PFSK-1 (cell line): ENCODE data around the gene GATC.

Experiments used
- FOXP2 ChIP-seq: optimal IDR thresholded peaks from 2 replicates; pipeline ENCODE3; 2011; ENCODE audit warnings: borderline replicate concordance, control low read depth, inconsistent platforms; ENCODE audit not compliant: insufficient read depth; ENCODE audit errors: extremely low read length, extremely low read depth
- POLR2AphosphoS5 ChIP-seq: IDR thresholded peaks from 2 replicates; pipeline ENCODE4 v1.6.1; 2012; ENCODE audit warnings: low read depth, mild to moderate bottlenecking, control low read depth, low read length, moderate library complexity
- REST ChIP-seq, 2 experiments: IDR thresholded peaks; 2 replicates each; pipeline versions ENCODE4 v1.6.1 to v1.8.0; 2011 to 2012; ENCODE audit warnings: low read depth in 2 of 2, low read length in 2 of 2, control low read depth in 1 of 2, inconsistent platforms in 1 of 2, mild to moderate bottlenecking in 1 of 2, moderate library complexity in 1 of 2; ENCODE audit not compliant: insufficient read depth in 1 of 2
- SIN3A ChIP-seq: IDR thresholded peaks from 2 replicates; pipeline ENCODE4 v1.6.1; 2012; ENCODE audit warnings: mild to moderate bottlenecking, low read length, moderate library complexity, borderline replicate concordance; ENCODE audit not compliant: insufficient read depth
- TAF1 ChIP-seq: IDR thresholded peaks from 2 replicates; pipeline ENCODE4 v1.6.1; 2012; ENCODE audit warnings: low read length, control low read depth, borderline replicate concordance; ENCODE audit not compliant: insufficient read depth

Gene GATC

DNA sequence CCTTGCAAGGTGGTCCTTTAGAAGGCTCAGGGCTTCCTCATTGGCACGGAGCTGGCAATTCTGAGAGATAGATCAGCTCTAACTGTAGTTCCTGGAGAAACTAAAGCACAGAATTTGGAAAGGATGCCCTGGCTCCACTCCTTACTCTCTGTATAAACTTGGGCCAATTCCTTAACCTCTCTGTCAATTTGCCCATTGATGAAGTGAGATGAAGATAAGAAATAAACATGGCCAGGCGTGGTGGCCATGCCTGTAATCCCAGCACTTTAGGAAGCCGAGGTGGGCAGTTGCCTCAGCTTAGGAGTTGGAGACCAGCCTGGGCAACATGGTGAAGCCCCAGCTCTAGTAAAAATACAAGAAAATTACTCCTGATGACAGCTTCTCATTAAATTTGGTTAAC, 42.4 kb upstream of the GATC start:
- TF ChIP-seq TAF1 (no peak), SIN3A (no peak)

GRCh38 chr12:120404271-120404670, 42.0 kb upstream of the GATC start:
- TF ChIP-seq POLR2AphosphoS5 (no peak), SIN3A (no peak), FOXP2 (no peak), REST (IDR thresholded peaks at IDR 0.05; ENCODE audit: insufficient read depth in 1 of 2, low read depth in 2 of 2, low read length in 2 of 2) (no peak), TAF1 (no peak)

GRCh38 chr12:120406069-120406468, 40.2 kb upstream of the GATC start:
- TF ChIP-seq SIN3A (no peak), REST (IDR thresholded peaks at IDR 0.05; ENCODE audit: insufficient read depth in 1 of 2, low read depth in 2 of 2, low read length in 2 of 2) (no peak), TAF1 (no peak), POLR2AphosphoS5 (no peak), FOXP2 (no peak)

DNA sequence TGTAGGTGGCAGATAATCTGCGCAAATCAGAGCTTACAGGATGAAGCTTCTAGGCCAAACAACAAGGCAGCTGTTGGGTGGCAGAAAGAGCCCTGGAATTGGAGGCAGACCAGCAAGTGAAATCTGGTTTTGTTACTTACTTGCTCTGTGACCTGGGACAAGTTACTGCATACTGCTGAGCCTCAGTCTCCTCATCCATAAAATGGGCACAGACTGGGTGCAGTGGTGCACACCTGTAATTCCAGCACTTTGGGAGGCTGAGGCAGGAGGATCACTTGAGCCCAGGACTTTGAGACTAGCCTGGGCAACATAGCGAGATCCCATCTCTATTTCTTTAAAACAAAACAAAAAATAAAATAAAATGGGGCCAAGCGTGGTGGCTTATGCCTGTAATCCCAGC, 39.7 kb upstream of the GATC start:
- TF ChIP-seq POLR2AphosphoS5, result no peak
- no peak for TF ChIP-seq FOXP2
- TF ChIP-seq REST (IDR thresholded peaks at IDR 0.05; ENCODE audit: insufficient read depth in 1 of 2, low read depth in 2 of 2, low read length in 2 of 2), result no peak
- no peak for TF ChIP-seq TAF1
- TF ChIP-seq SIN3A, result no peak

DNA sequence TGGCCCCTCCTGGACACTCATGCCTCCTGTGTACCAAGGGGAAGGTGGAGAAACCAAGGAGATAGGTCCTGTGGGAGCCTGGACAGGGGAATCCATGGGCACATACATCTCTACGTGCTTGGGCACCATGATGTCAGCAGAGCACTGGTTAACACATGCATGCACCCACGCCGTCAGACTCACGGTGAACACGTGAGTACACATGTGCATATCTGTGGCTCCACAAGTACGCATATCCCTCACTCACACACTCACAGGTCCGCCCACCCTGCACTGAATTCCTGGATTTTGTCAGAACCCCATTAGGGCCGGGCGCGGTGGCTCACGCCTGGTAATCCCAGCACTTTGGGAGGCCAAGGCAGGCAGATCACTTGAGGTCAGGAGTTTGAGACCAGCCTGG, 37.5 kb upstream of the GATC start:
- TF ChIP-seq SIN3A (no peak), POLR2AphosphoS5 (no peak), TAF1 (no peak), REST (IDR thresholded peaks at IDR 0.05; ENCODE audit: insufficient read depth in 1 of 2, low read depth in 2 of 2, low read length in 2 of 2) (no peak), FOXP2 (no peak)
